Breast epithelium (tissue), 4 donors: ENCODE results near the gene KRTAP1-4. TPM values are rescaled to one million over a fixed set of nuclear protein-coding genes. Genes with fewer than 3 reads are reported as not detected.

Experiments used
- DNase-seq, 2 donors: peaks; one replicate each; pipeline ENCODE4 v3.0.0-alpha.2; 2019; ENCODE audit warnings: low spot score in 2 of 2
- H3K27ac ChIP-seq, 2 donors: fragments of 200-600 bp; sonication (generic) in 1 of 2; one replicate each; pipeline ENCODE4 v1.5.1; 2016 to 2019; ENCODE audit warnings: mild to moderate bottlenecking in 1 of 2
- H3K27me3 ChIP-seq, 2 donors: fragments of 200-600 bp; sonication (generic) in 1 of 2; one replicate each; pipeline versions ENCODE4 v1.5.1 to v1.6.0; 2017 to 2019; ENCODE audit warnings: control low read depth in 1 of 2, mild to moderate bottlenecking in 1 of 2
- H3K36me3 ChIP-seq: fragments of 200-600 bp; one replicate; pipeline ENCODE4 v1.5.1; 2019
- H3K4me1 ChIP-seq, 2 donors: fragments of 200-600 bp; sonication (generic); one replicate each; pipeline ENCODE4 v1.5.1; 2016 to 2019; ENCODE audit warnings: control low read depth in 1 of 2
- H3K4me3 ChIP-seq, 3 donors: fragments of 200-600 bp; sonication (generic); 1 replicate in 2 of 3; 2 replicates in 1 of 3; pipeline ENCODE4 v1.5.1; 2016 to 2019; ENCODE audit warnings: mild to moderate bottlenecking in 3 of 3, moderate library complexity in 2 of 3
- H3K9me3 ChIP-seq, 2 donors: fragments of 200-600 bp; sonication (generic) in 1 of 2; one replicate each; pipeline ENCODE4 v1.5.1; 2016 to 2019; ENCODE audit warnings: control low read depth in 1 of 2
- POLR2A ChIP-seq: fragments of 450-650 bp; IDR thresholded peaks from one replicate; pipeline ENCODE4 v1.6.1; 2016; ENCODE audit warnings: antibody characterized with exemption, mild to moderate bottlenecking, moderate library complexity
- POLR2AphosphoS5 ChIP-seq, 3 donors: sonication (generic); formaldehyde crosslinking; IDR thresholded peaks; one replicate each; pipeline ENCODE4 v1.6.1; 2017; ENCODE audit warnings: antibody characterized with exemption in 3 of 3
- intact Hi-C: fragments of 100-400 bp; cut with DNase I; formaldehyde crosslinking; loops from one replicate; pipeline ENCODE4 v1.15.1; 2023; ENCODE audit warnings: low total_unique reads
- total RNA-seq, 3 donors: library from RNA; depleted of rRNA; stranded (reverse); fragments of >200 nt; gene quantifications; one replicate each; pipeline ENCODE4 v1.1.0, GENCODE V29; 2016
- TF ChIP-seq, protein P1 (sequence below), 3 donors: fragments of 450-650 bp; IDR thresholded peaks; one replicate each; pipeline ENCODE4 v1.5.1; 2016 to 2017; ENCODE audit warnings: antibody characterized with exemption in 3 of 3, mild to moderate bottlenecking in 3 of 3, moderate library complexity in 3 of 3

Gene KRTAP1-4
- total RNA-seq, 3 donors from 2014 or later: not detected

DNA sequence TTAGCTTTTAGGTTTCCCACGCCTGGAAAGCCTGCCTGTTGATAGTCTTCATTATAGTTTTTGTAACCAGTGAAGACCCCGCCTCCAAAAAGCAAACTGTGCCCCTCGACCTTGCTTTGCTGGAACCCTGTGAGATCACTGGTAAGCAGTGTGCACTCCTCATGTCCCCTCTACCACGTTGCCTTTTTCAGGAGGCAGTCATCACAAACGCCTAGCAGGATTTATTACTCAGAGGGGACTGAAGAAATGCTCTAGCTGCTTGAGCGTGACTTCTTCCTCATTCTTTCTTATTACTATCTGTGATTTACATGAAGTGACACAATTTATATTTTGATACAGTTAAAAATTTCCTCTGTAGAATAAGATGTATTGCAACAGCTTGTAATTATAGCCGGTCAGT is 14.5 kb downstream of the KRTAP1-4 start:
- TF ChIP-seq, protein P1, sequence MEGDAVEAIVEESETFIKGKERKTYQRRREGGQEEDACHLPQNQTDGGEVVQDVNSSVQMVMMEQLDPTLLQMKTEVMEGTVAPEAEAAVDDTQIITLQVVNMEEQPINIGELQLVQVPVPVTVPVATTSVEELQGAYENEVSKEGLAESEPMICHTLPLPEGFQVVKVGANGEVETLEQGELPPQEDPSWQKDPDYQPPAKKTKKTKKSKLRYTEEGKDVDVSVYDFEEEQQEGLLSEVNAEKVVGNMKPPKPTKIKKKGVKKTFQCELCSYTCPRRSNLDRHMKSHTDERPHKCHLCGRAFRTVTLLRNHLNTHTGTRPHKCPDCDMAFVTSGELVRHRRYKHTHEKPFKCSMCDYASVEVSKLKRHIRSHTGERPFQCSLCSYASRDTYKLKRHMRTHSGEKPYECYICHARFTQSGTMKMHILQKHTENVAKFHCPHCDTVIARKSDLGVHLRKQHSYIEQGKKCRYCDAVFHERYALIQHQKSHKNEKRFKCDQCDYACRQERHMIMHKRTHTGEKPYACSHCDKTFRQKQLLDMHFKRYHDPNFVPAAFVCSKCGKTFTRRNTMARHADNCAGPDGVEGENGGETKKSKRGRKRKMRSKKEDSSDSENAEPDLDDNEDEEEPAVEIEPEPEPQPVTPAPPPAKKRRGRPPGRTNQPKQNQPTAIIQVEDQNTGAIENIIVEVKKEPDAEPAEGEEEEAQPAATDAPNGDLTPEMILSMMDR (IDR thresholded peaks at IDR 0.05): no peak
- no peak for TF ChIP-seq POLR2AphosphoS5 (IDR thresholded peaks at IDR 0.05)
- no peak for TF ChIP-seq POLR2A

DNA sequence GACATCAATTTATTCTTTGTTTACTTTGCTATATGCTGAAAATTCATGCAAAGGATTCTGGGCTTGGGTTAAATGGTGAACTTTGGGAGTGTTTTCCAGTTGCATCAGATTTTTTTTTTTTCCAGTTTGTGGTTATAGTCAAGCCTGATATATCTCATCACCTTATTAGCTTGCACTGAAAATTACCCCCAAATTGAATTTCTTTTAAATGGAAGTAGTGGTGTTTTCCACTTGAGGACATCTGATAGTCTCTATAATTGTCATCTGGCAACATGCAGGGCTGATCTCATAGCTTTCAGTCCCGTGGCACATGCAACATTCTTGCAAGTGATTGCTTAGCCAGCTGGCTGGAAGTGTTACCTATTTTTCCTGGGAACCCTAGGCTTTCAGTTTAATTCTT is 16.4 kb downstream of the KRTAP1-4 start:
- TF ChIP-seq, protein P1 (IDR thresholded peaks at IDR 0.05): no peak
- TF ChIP-seq POLR2A: no peak
- TF ChIP-seq POLR2AphosphoS5 (IDR thresholded peaks at IDR 0.05): no peak
- intact Hi-C loops: no loop called here
- H3K4me1 ChIP-seq: no peaks in the 10 kb centered on the region
- no peak for DNase-seq
- no peaks in the 10 kb centered on the region for H3K27me3 ChIP-seq
- H3K9me3 ChIP-seq: no peaks in the 10 kb centered on the region
- no peak overlapping the region for H3K27ac ChIP-seq
- H3K4me3 ChIP-seq: no peak overlapping the region
- no peaks in the 10 kb centered on the region for H3K36me3 ChIP-seq

More for the DNA sequence above, 14.5 kb downstream of the KRTAP1-4 start:
- Histone ChIP-seq H3K4me1 (no peaks in the 10 kb centered on the region), H3K4me3 (no peak overlapping the region), H3K36me3 (no peaks in the 10 kb centered on the region), H3K9me3 (no peaks in the 10 kb centered on the region), H3K27ac (no peak overlapping the region), H3K27me3 (no peaks in the 10 kb centered on the region)
- intact Hi-C loops: no loop called here
- DNase-seq: no peak

DNA sequence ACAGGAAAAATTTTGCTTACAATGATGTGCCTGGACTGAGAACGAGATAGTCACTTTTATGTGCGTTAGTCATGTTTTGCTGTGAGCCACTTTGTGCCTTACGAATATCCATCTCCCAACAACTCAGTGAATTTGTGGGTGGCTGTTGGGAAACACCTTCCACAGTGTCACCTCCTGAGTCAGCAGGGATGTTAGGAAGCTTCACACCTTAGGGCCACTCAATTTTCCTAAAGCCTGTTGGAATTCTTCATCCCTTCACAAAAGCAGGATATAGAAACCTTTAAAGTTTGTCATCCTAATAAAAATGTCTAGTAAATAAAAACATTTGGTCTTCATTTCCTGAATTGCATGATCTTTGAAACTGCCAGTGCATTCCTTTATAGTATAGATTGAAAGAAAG is 16.8 kb downstream of the KRTAP1-4 start:
- no peak for TF ChIP-seq POLR2A
- no peak for TF ChIP-seq POLR2AphosphoS5 (IDR thresholded peaks at IDR 0.05)
- TF ChIP-seq, protein P1 (IDR thresholded peaks at IDR 0.05): no peak
- intact Hi-C loops: no loop called here
- no peak overlapping the region for H3K4me3 ChIP-seq
- H3K27me3 ChIP-seq: no peaks in the 10 kb centered on the region
- H3K4me1 ChIP-seq: no peaks in the 10 kb centered on the region
- no peaks in the 10 kb centered on the region for H3K9me3 ChIP-seq
- H3K27ac ChIP-seq: no peak overlapping the region
- H3K36me3 ChIP-seq: no peaks in the 10 kb centered on the region
- no peak for DNase-seq

GRCh38 chr17:41012326-41013120 is 17.5 kb downstream of the KRTAP1-4 start:
- DNase-seq: no peak
- Histone ChIP-seq H3K4me1 (no peaks in the 10 kb centered on the region), H3K9me3 (no peaks in the 10 kb centered on the region), H3K36me3 (no peaks in the 10 kb centered on the region), H3K27ac (no peak overlapping the region), H3K4me3 (no peak overlapping the region), H3K27me3 (no peaks in the 10 kb centered on the region)
- TF ChIP-seq, protein P1 (IDR thresholded peaks at IDR 0.05): no peak
- TF ChIP-seq POLR2A (no peak), POLR2AphosphoS5 (IDR thresholded peaks at IDR 0.05) (no peak)
- intact Hi-C loops: no loop called here

GRCh38 chr17:41010441-41010840 is 19.6 kb downstream of the KRTAP1-4 start:
- Histone ChIP-seq H3K27me3 (no peaks in the 10 kb centered on the region), H3K4me3 (no peak overlapping the region), H3K27ac (no peak overlapping the region), H3K4me1 (no peaks in the 10 kb centered on the region), H3K36me3 (no peaks in the 10 kb centered on the region), H3K9me3 (no peaks in the 10 kb centered on the region)
- TF ChIP-seq POLR2A (no peak), POLR2AphosphoS5 (IDR thresholded peaks at IDR 0.05) (no peak)
- TF ChIP-seq, protein P1 (IDR thresholded peaks at IDR 0.05): no peak
- DNase-seq: no peak
- intact Hi-C loops: no loop called here
